Measurements from ENCODE around the gene SNTG2. TPM values are rescaled to one million over a fixed set of nuclear protein-coding genes. Genes with fewer than 3 reads are reported as not detected.

The SNTG2 gene
- total RNA-seq, 2 experiments from 2014 or later = 2.9 to 3.5 TPM

DNA sequence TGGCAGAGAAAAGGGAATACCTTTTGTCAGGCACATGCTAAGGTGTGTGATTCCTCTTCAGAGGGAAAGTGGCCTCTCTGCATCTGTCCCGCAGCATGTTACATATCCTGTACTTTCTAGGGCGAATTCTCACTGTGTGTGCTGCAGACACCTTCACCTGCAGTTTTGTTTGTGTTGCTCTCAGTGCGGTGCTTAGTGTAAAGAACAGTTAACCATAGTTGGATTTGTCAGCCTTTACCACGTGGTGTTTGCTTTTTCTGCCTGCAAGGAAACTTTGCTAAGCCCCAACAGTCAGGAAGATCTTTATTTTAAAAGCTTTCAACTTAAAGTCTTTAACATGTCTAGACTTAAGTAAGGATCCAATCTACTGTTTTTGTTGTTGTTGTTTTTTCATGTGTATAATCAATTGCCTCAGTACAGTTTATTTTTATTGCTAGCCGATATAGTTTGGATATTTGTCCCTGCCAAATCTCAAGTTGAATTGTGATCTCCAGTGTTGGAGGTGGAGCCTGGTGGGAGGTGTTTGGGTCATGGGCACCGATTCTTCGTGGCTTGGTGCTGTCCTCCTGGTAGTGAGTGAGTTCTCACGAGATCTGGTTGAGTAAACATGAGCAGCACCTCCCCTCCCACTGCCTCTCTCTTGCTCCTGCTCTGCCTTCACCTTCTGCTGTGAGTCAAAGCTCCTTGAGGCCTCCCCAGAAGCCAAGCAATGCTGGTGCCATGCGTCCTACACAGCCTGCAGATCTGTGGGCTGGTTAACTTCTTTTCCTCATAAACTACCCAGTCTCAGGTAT, 90.6 kb downstream of the SNTG2 start:
- POLR2A ChIA-PET = no interaction called here
- H3K27me3 Mint-ChIP-seq = no peaks in the 10 kb centered on the region
- DNase-seq = no peak
- peaks cover 14% of the 10 kb centered on the region for H3K36me3 Mint-ChIP-seq
- no peak overlapping the region for H3K4me3 Mint-ChIP-seq
- no peak overlapping the region for H3K27ac Mint-ChIP-seq
- H3K9me3 Mint-ChIP-seq = peaks cover 11% of the 10 kb centered on the region
- peaks cover 9% of the 10 kb centered on the region for H3K4me1 Mint-ChIP-seq
- no peak for ATAC-seq (ENCODE audit: low read depth)

DNA sequence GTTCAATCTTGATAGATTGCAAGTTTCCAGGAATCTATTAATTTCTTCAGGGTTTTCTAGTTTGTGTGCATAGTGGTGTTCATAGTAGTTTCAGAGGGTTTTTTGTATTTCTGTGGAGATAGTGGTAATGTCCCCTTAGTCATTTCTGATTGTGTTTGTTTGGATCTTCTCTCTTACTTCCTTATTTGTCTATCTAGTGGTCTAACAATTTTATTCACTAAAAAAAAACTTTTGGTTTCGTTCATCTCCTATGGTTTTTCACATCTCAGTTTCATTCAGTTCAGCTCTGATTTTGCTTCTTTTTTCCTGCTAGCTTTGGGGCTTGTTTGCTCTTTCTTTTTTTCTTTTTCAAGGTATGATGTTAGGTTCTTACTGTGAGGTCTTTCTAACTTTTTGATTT, 94.5 kb downstream of the SNTG2 start:
- no peaks in the 10 kb centered on the region for H3K27me3 Mint-ChIP-seq
- DNase-seq (no peak), ATAC-seq (ENCODE audit: low read depth) (no peak)
- peaks cover 9% of the 10 kb centered on the region for H3K4me1 Mint-ChIP-seq
- no peak overlapping the region for H3K27ac Mint-ChIP-seq
- H3K36me3 Mint-ChIP-seq = peaks cover 24% of the 10 kb centered on the region
- H3K9me3 Mint-ChIP-seq = peaks cover 22% of the 10 kb centered on the region
- no peak overlapping the region for H3K4me3 Mint-ChIP-seq
- POLR2A ChIA-PET = no interaction called here

DNA sequence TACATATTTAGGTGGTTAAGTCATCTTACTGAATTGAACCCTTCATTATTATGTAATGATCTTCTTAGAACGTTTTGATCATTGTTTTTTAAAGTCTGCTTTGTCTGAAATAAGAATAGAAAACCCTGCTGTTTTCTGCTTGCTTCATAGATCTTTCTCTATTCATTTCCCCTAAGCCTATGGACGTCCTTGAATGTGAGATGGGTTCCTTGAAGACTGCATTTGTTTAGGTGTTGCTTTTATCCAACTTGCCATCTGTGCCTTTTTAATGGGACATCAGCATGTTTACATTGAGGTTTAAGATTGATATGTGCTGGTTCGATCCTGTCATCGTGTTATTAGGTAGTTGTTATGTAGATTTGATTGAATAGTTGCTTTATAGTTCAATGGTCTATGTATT, 95.4 kb downstream of the SNTG2 start:
- no peak for ATAC-seq (ENCODE audit: low read depth)
- no peak overlapping the region for H3K27ac Mint-ChIP-seq
- H3K36me3 Mint-ChIP-seq = peaks cover 25% of the 10 kb centered on the region
- H3K4me1 Mint-ChIP-seq = peaks cover 10% of the 10 kb centered on the region
- POLR2A ChIA-PET = no interaction called here
- no peak for DNase-seq
- H3K27me3 Mint-ChIP-seq = no peaks in the 10 kb centered on the region
- H3K9me3 Mint-ChIP-seq = peaks cover 22% of the 10 kb centered on the region
- H3K4me3 Mint-ChIP-seq = no peak overlapping the region

DNA sequence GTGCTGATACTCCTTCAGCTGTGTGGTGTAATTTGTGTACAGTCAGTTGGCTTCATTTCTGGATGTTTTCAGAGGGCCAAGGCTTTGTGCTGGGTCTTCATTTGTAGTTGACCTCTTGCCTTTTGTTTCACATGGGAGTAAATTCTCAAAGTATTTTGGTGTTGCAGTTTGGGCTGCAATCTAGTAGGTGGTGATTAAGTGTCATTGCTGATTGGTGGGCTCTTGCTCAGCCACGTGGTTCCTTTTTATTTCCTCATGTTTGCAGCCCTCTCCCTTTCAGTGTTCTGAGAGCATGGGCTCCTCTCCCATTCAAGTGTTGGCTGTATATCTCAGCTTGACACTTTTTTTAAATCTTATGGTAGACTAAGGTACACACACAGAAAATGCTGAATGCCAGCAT, 96.8 kb downstream of the SNTG2 start:
- ATAC-seq (ENCODE audit: low read depth) = no peak
- peaks cover 23% of the 10 kb centered on the region for H3K9me3 Mint-ChIP-seq
- H3K27me3 Mint-ChIP-seq = no peaks in the 10 kb centered on the region
- no peak overlapping the region for H3K27ac Mint-ChIP-seq
- peaks cover 13% of the 10 kb centered on the region for H3K4me1 Mint-ChIP-seq
- no peak for DNase-seq
- POLR2A ChIA-PET = no interaction called here
- H3K4me3 Mint-ChIP-seq = no peak overlapping the region
- peaks cover 23% of the 10 kb centered on the region for H3K36me3 Mint-ChIP-seq

DNA sequence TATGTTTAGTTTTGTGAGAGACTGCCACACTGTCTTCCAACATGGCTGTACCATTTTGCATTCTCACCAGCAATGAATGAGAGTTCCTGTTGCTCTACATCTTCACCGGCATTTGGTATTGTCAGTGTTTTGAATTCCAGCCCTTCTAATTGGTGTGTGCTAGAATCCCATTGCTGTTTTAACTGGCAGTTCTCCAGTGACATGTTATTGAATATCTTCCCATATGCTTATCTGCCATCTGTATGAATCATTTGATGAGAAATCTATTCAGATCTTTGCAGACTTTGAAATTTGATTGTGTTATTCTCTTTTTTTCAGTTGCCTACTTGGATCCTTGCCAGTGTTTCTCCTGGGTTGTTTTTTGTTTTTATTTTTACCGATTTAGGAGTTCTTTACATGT, 99.0 kb downstream of the SNTG2 start:
- ATAC-seq (ENCODE audit: low read depth) (no peak), DNase-seq (no peak)
- POLR2A ChIA-PET = no interaction called here
- Mint-ChIP-seq H3K9me3 (peaks cover 18% of the 10 kb centered on the region), H3K27ac (no peak overlapping the region), H3K27me3 (no peaks in the 10 kb centered on the region), H3K4me3 (no peak overlapping the region), H3K4me1 (peaks cover 13% of the 10 kb centered on the region), H3K36me3 (peaks cover 18% of the 10 kb centered on the region)

DNA sequence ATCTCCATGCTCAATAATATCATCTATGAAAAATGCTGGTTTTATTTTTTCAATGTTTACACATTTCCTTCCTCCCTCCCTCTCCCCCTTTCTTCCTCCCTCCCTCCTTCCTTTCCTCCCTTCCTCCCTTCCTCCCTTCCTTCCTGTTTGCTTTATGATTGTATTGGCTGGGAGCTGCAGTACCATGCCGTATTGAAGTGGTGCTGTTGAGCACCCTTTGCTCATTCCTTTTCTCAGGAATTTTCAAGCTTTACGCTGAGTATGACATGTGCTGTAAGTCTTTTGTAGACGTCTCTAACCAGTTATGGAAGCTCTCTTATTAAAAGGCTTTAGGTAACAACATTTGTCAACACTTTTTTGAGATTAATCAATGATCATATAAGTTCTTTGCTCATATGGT, 100.4 kb downstream of the SNTG2 start:
- Mint-ChIP-seq H3K27ac (no peak overlapping the region), H3K4me3 (no peak overlapping the region), H3K9me3 (peaks cover 14% of the 10 kb centered on the region), H3K27me3 (no peaks in the 10 kb centered on the region), H3K4me1 (peaks cover 6% of the 10 kb centered on the region), H3K36me3 (peaks cover 13% of the 10 kb centered on the region)
- ATAC-seq (ENCODE audit: low read depth) (no peak), DNase-seq (no peak)
- POLR2A ChIA-PET = interaction anchor here (0.6 kb wide), 1 partner anchor 9 kb away, joined by 3 read pairs; no protein-coding TSS in a partner anchor

DNA sequence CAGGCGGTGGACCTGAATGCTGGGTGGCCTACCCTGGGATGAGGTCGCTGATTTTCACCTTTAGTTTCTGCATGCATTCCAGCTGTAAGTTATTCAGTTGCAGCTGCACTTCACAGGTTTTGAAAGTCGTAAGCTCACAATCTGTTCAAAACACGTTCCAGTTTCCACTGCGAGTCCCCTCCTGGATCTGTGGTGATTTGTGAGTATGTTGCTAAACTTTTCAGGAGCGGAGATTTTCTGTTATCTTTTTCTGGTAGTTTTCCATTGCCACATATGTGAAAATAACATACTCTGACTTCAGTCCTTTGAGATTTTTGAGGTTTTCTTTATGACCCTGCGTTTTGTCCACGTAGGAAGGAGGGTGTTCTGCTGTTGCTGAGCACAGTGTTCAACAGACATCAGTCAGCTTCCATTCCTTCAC, 102.1 kb downstream of the SNTG2 start:
- peaks cover 7% of the 10 kb centered on the region for H3K9me3 Mint-ChIP-seq
- H3K27ac Mint-ChIP-seq = no peak overlapping the region
- DNase-seq (no peak), ATAC-seq (ENCODE audit: low read depth) (no peak)
- H3K4me1 Mint-ChIP-seq = peaks cover 6% of the 10 kb centered on the region
- POLR2A ChIA-PET = no interaction called here
- no peak overlapping the region for H3K4me3 Mint-ChIP-seq
- H3K27me3 Mint-ChIP-seq = no peaks in the 10 kb centered on the region
- peaks cover 4% of the 10 kb centered on the region for H3K36me3 Mint-ChIP-seq

DNA sequence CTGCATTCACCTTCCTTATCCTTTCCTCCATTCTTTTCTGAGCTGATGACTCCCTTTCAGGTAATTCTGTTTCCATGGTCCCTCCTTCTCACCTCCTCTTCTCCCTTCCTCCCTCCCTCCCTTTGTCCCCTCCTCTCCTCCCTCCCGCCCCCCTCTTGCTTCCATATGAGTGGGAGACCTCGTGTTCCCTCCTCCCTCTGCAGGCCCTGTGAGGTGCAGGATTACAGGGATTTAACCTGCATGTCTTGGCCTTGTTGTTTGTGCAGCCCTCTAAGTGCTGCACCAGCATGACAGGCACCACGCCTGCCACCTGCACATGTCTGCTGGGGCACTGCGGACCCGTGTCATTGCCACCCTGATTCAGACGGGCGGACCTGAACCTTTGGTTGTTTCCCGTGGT, 103.1 kb downstream of the SNTG2 start:
- POLR2A ChIA-PET = no interaction called here
- H3K36me3 Mint-ChIP-seq = peaks cover 4% of the 10 kb centered on the region
- H3K27me3 Mint-ChIP-seq = no peaks in the 10 kb centered on the region
- DNase-seq (no peak), ATAC-seq (ENCODE audit: low read depth) (no peak)
- H3K4me1 Mint-ChIP-seq = peaks cover 6% of the 10 kb centered on the region
- H3K4me3 Mint-ChIP-seq = no peak overlapping the region
- peaks cover 4% of the 10 kb centered on the region for H3K9me3 Mint-ChIP-seq
- H3K27ac Mint-ChIP-seq = no peak overlapping the region

DNA sequence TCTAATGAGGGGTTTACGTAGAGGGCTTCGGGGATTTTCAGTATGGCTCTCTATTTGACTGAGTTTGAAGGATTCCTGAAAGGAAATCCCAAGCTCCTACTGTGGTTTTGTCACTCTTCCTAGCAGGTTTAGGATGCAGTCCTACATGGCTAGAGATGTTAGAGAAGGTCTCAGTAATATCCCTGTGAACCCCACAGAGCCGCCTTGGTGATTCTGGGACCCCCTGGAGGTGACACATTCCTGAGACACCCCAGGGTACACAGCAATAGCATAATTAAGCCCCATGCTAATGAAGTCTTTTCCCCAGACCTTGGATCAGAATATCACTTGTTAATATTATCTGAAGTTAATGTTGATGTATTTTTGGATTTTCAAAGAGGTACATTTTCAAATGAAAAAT, 103.8 kb downstream of the SNTG2 start:
- POLR2A ChIA-PET = no interaction called here
- H3K27ac Mint-ChIP-seq = no peak overlapping the region
- no peak for ATAC-seq (ENCODE audit: low read depth)
- DNase-seq = no peak
- H3K27me3 Mint-ChIP-seq = no peaks in the 10 kb centered on the region
- peaks cover 2% of the 10 kb centered on the region for H3K9me3 Mint-ChIP-seq
- H3K4me1 Mint-ChIP-seq = peaks cover 6% of the 10 kb centered on the region
- H3K4me3 Mint-ChIP-seq = no peak overlapping the region
- peaks cover 2% of the 10 kb centered on the region for H3K36me3 Mint-ChIP-seq

DNA sequence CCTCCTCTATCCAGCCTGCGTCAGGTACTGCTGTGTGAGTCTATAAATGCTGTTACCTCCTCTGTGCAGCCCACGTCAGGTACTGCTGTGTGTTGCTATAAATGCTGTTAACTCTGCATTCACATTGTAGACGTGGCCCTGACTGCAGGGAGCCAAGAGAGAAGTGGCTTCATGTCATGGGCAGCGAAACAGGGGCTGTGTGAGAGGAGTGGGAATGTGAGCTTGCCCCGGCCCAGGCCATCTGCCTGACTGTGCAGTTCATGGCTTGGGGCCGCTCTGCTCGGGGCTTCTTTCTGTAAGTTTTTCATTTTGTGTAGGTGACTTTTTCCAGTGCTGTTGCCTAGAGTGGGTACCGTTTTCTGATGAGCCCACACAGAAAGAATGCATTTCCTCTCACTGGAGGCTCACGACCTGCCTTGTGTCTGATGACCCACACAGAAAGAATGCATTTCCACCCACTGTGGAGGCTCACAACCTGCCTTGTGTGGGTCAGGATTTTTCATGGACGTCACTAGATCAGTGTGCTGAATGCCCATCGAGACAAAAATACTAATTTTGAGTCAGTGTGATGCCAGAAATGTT, 104.5 kb downstream of the SNTG2 start:
- peaks cover 2% of the 10 kb centered on the region for H3K9me3 Mint-ChIP-seq
- POLR2A ChIA-PET = no interaction called here
- DNase-seq = no peak

DNA sequence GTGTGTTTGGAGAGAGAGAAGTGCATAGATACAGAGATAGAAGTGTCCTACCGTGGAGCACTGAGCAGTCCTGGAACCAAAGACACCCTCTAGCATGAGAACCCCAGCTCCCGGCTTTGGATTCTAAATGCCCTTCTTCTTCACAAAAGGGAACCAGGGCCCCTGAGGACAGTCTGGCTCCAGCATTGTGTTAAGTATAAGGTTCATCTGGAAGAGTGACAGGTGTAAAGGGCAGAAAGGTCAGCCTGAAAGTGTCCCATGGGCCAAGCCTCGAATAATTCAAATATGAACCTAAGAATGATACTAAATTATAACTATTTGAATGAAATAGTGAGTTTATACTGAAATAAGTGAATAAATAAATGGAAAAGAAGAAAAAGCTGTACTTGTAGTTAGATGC, 109.7 kb downstream of the SNTG2 start:
- Mint-ChIP-seq H3K4me1 (no peaks in the 10 kb centered on the region), H3K27me3 (no peaks in the 10 kb centered on the region), H3K36me3 (no peaks in the 10 kb centered on the region), H3K4me3 (no peak overlapping the region), H3K9me3 (no peaks in the 10 kb centered on the region), H3K27ac (no peak overlapping the region)
- no peak for DNase-seq
- POLR2A ChIA-PET = no interaction called here
- ATAC-seq (ENCODE audit: low read depth) = no peak

More for the DNA sequence above, 104.5 kb downstream of the SNTG2 start:
- no peak overlapping the region for H3K4me3 Mint-ChIP-seq
- ATAC-seq (ENCODE audit: low read depth) = no peak
- peaks cover 2% of the 10 kb centered on the region for H3K36me3 Mint-ChIP-seq
- H3K27me3 Mint-ChIP-seq = no peaks in the 10 kb centered on the region
- peaks cover 6% of the 10 kb centered on the region for H3K4me1 Mint-ChIP-seq
- no peak overlapping the region for H3K27ac Mint-ChIP-seq

DNA sequence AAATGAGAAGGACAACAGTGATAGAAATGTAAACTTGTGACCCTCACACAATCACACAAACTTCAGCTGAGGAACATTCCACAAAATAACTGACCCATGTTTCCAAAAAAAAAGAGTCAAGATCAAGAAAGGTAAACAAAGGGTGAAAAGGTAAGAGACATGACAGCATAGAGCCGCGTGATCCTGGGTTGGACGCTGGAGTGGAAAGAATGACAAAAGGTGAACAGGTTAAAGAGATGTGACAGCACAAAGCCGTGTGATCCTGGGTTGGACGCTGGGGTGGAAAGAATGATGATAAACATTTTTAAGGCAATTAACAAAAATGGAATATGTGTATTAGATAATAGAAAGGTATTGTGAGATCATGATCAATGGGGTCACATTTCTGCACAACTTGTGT, 110.3 kb downstream of the SNTG2 start:
- no peak for DNase-seq
- H3K9me3 Mint-ChIP-seq = no peaks in the 10 kb centered on the region
- no peak for ATAC-seq (ENCODE audit: low read depth)
- H3K27me3 Mint-ChIP-seq = no peaks in the 10 kb centered on the region
- H3K36me3 Mint-ChIP-seq = no peaks in the 10 kb centered on the region
- POLR2A ChIA-PET = no interaction called here
- H3K4me1 Mint-ChIP-seq = no peaks in the 10 kb centered on the region
- H3K27ac Mint-ChIP-seq = no peak overlapping the region
- no peak overlapping the region for H3K4me3 Mint-ChIP-seq

DNA sequence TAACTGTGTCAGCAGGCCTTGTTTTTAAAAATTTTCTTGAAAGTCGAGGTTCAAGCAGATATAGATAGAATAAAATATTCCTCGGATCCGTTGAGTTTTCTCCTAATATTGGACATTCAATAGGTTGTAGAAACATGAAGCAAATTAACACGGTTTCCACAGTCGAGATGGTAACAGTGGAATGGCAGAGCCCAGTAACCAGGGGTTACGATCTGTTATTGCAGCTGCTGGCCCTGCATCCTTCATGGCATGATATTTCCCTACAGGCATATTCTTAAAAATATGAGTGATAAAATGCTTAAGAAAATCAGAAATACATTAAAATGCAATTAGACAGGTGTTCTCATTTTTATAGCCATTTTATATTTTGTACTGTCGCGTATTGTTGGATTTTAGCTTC, 117.6 kb downstream of the SNTG2 start:
- no peak overlapping the region for H3K27ac Mint-ChIP-seq
- DNase-seq (no peak), ATAC-seq (ENCODE audit: low read depth) (no peak)
- no peaks in the 10 kb centered on the region for H3K4me1 Mint-ChIP-seq
- no peak overlapping the region for H3K4me3 Mint-ChIP-seq
- POLR2A ChIA-PET = no interaction called here
- H3K9me3 Mint-ChIP-seq = peaks cover 4% of the 10 kb centered on the region
- no peaks in the 10 kb centered on the region for H3K27me3 Mint-ChIP-seq
- H3K36me3 Mint-ChIP-seq = peaks cover 1% of the 10 kb centered on the region

DNA sequence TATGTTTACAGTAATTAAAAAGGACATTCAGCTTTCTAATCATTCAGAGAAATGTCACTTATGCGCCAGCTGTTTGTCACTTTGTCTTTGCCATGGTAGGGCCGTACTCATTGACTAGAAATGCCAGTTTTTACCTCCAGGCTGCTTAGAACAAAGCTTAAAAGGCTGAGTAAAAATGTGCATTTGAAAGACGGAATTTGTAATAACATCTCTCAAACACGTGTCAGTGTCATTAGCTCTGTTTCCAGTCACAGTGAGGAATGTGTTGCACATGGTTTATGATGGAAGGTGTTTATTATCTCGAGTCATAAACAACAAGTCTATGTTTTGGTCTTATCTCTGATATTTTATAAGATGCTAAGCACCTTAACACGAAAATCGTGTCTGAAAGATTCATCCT, 118.2 kb downstream of the SNTG2 start:
- ATAC-seq (ENCODE audit: low read depth) (no peak), DNase-seq (no peak)
- Mint-ChIP-seq H3K9me3 (peaks cover 4% of the 10 kb centered on the region), H3K27me3 (peaks cover under 1% of the 10 kb centered on the region), H3K36me3 (peaks cover 1% of the 10 kb centered on the region), H3K27ac (no peak overlapping the region), H3K4me1 (no peaks in the 10 kb centered on the region), H3K4me3 (no peak overlapping the region)
- POLR2A ChIA-PET = no interaction called here
